GM23338 (cell line): ENCODE measurements around the gene TMEM163. TPM values are rescaled to one million over a fixed set of nuclear protein-coding genes. Genes with fewer than 3 reads are reported as not detected.

Experiments
- ATAC-seq: fragments of 200-7000 bp; cut with Tn5 transposase; 3 replicates; pipeline ENCODE4 v1.9.1; 2020
- DNase-seq: peaks from one replicate; pipeline ENCODE4 v3.0.0-alpha.2; 2015; ENCODE audit warnings: low spot score
- H2AFZ ChIP-seq: fragments of 200-600 bp; sonication (generic); 2 replicates; pipeline ENCODE4 v1.8.0; 2016; ENCODE audit warnings: antibody characterized with exemption, mild to moderate bottlenecking, moderate library complexity
- H3F3A ChIP-seq: fragments of 200-600 bp; sonication (generic); replicated peaks from 2 replicates; pipeline ENCODE4 v1.8.0; 2017; ENCODE audit warnings: antibody characterized with exemption, mixed run types, low read depth
- H3K27ac ChIP-seq: fragments of 200-600 bp; sonication (generic); 2 replicates; pipeline ENCODE4 v1.6.1; 2016; ENCODE audit warnings: low read depth
- H3K27me3 ChIP-seq: fragments of 200-600 bp; sonication (generic); 2 replicates; pipeline ENCODE4 v1.8.0; 2016; ENCODE audit warnings: mild to moderate bottlenecking, mixed run types, moderate library complexity; ENCODE audit not compliant: insufficient read depth
- H3K36me3 ChIP-seq: fragments of 200-600 bp; sonication (generic); 2 replicates; pipeline ENCODE4 v1.8.0; 2016; ENCODE audit warnings: mild to moderate bottlenecking; ENCODE audit not compliant: insufficient read depth
- H3K4me1 ChIP-seq: fragments of 200-600 bp; sonication (generic); 2 replicates; pipeline ENCODE4 v1.8.0; 2016; ENCODE audit warnings: mild to moderate bottlenecking, moderate library complexity; ENCODE audit not compliant: insufficient read depth
- H3K4me2 ChIP-seq: fragments of 200-600 bp; sonication (generic); 2 replicates; pipeline ENCODE4 v1.7.1; 2017; ENCODE audit warnings: mixed run types
- H3K4me3 ChIP-seq: fragments of 200-600 bp; sonication (generic); 2 replicates; pipeline ENCODE4 v1.6.1; 2016; ENCODE audit warnings: mixed run types
- H3K79me2 ChIP-seq: fragments of 200-600 bp; sonication (generic); replicated peaks from 2 replicates; pipeline ENCODE4 v1.8.0; 2017; ENCODE audit warnings: mild to moderate bottlenecking; ENCODE audit not compliant: insufficient read depth
- H3K9me2 ChIP-seq: fragments of 200-600 bp; sonication (generic); 2 replicates; pipeline ENCODE4 v1.8.0; 2017; ENCODE audit not compliant: insufficient read depth
- H4K20me1 ChIP-seq: fragments of 200-600 bp; sonication (generic); replicated peaks from 2 replicates; pipeline ENCODE4 v1.8.0; 2017; ENCODE audit warnings: mild to moderate bottlenecking; ENCODE audit not compliant: insufficient read depth
- H3K27ac Mint-ChIP-seq: 2 replicates; pipeline ENCODE4 v1.8.0; 2020; ENCODE audit warnings: inconsistent platforms, mild to moderate bottlenecking, moderate library complexity, mixed read lengths
- H3K27me3 Mint-ChIP-seq: 3 replicates; pipeline ENCODE4 v1.8.0; 2022; ENCODE audit warnings: low read depth, mild to moderate bottlenecking, moderate library complexity, mixed read lengths, inconsistent platforms; ENCODE audit not compliant: insufficient read depth, poor library complexity
- H3K36me3 Mint-ChIP-seq: 3 replicates; pipeline ENCODE4 v1.8.0; 2021; ENCODE audit warnings: low read depth, mild to moderate bottlenecking, inconsistent platforms, moderate library complexity, mixed read lengths
- H3K4me1 Mint-ChIP-seq: 3 replicates; pipeline ENCODE4 v1.8.0; 2020; ENCODE audit warnings: mild to moderate bottlenecking, inconsistent platforms, mixed read lengths
- H3K4me3 Mint-ChIP-seq: 3 replicates; pipeline ENCODE4 v1.8.0; 2021; ENCODE audit warnings: moderate library complexity, mild to moderate bottlenecking, inconsistent platforms, mixed read lengths
- H3K9me3 Mint-ChIP-seq: 3 replicates; pipeline ENCODE4 v1.8.0; 2020; ENCODE audit warnings: moderate library complexity, mild to moderate bottlenecking, inconsistent platforms, mixed read lengths
- CTCF ChIP-seq, 2 experiments: fragments of 200-600 bp in 1 of 2; sonication (generic) in 1 of 2; conservative IDR thresholded peaks; 2 replicates each; pipeline versions ENCODE4 v1.5.1 to v1.6.1; 2016 to 2017; ENCODE audit warnings: antibody characterized with exemption in 2 of 2, low read depth in 2 of 2, mild to moderate bottlenecking in 2 of 2, moderate library complexity in 1 of 2
- ETS1 ChIP-seq: IDR thresholded peaks from 2 replicates; pipeline ENCODE4 v1.6.1; 2016; ENCODE audit warnings: antibody characterized with exemption
- EZH2 ChIP-seq: fragments of 200-600 bp; sonication (generic); IDR thresholded peaks from one replicate; pipeline ENCODE4 v1.8.0; 2017; ENCODE audit warnings: antibody characterized with exemption, mild to moderate bottlenecking, low read depth; ENCODE audit not compliant: unreplicated experiment
- EZH2phosphoT487 ChIP-seq: fragments of 200-600 bp; sonication (generic); IDR thresholded peaks from one replicate; pipeline ENCODE4 v1.8.1; 2018; ENCODE audit warnings: antibody characterized with exemption; ENCODE audit not compliant: unreplicated experiment
- JUNB ChIP-seq: IDR thresholded peaks from one replicate; pipeline ENCODE4 v1.6.1; 2016; ENCODE audit warnings: antibody characterized with exemption; ENCODE audit not compliant: unreplicated experiment
- NANOG ChIP-seq: IDR thresholded peaks from 2 replicates; pipeline ENCODE4 v1.6.1; 2016; ENCODE audit warnings: antibody characterized with exemption, borderline replicate concordance
- POLR2AphosphoS5 ChIP-seq: IDR thresholded peaks from 2 replicates; pipeline ENCODE4 v1.6.1; 2016; ENCODE audit warnings: antibody characterized with exemption, low read depth
- ZNF114 ChIP-seq: fragments of 250-450 bp; sonication (Bioruptor Pico); IDR thresholded peaks from 2 replicates; pipeline ENCODE4 v1.5.0; 2020; ENCODE audit warnings: mild to moderate bottlenecking, moderate library complexity
- ZNF331 ChIP-seq: fragments of 250-450 bp; sonication (Bioruptor Pico); IDR thresholded peaks from 2 replicates; pipeline ENCODE4 v1.5.0; 2020; ENCODE audit warnings: low read depth, mild to moderate bottlenecking, moderate library complexity
- ZNF462 ChIP-seq: fragments of 250-450 bp; sonication (Bioruptor Pico); IDR thresholded peaks from 2 replicates; pipeline ENCODE4 v1.5.0; 2020; ENCODE audit warnings: mild to moderate bottlenecking, moderate library complexity
- polyA plus RNA-seq: library from polyadenylated mRNA; unstranded; fragments of >200 nt; fragmentation: Nextera tagmentation; extraction: Ambion mirVana; gene quantifications from 2 replicates; pipeline ENCODE4 v1.2.1, GENCODE V29; 2016
- total RNA-seq: library from RNA; depleted of rRNA; stranded (reverse); fragments of >200 nt; shearing (Covaris generic); gene quantifications from 2 replicates; pipeline ENCODE4 v1.2.3, GENCODE V29; 2014

Gene TMEM163
- total and polyA plus RNA-seq, 2 experiments from 2014 or later, result 1.1 to 1.8 TPM

GRCh38 chr2:134573085-134573370 lies 145.8 kb downstream of the TMEM163 start:
- Histone ChIP-seq H3K4me1 (no peaks in the 10 kb centered on the region; the same call in 1 of the 2 replicates), H2AFZ (no peak overlapping the region), H3K27me3 (no peaks in the 10 kb centered on the region), H3F3A (no peaks in the 10 kb centered on the region), H3K9me2 (peaks cover 2% of the 10 kb centered on the region; the same call in 1 of the 2 replicates), H3K79me2 (no peaks in the 10 kb centered on the region), H3K4me2 (no peak overlapping the region), H3K4me3 (no peak overlapping the region), H4K20me1 (no peaks in the 10 kb centered on the region), H3K36me3 (no peaks in the 10 kb centered on the region), H3K27ac (no peak overlapping the region)
- Mint-ChIP-seq H3K36me3 (no peaks in the 10 kb centered on the region), H3K4me3 (no peak overlapping the region), H3K9me3 (no peaks in the 10 kb centered on the region), H3K27me3 (no peaks in the 10 kb centered on the region), H3K4me1 (peaks cover 19% of the 10 kb centered on the region), H3K27ac (no peak overlapping the region)
- DNase-seq (no peak), ATAC-seq (no peak)
- no peak for TF ChIP-seq ZNF331
- TF ChIP-seq ZNF462 (CRISPR knock-in tag), result no peak
- no peak for TF ChIP-seq ZNF114
- no peak for TF ChIP-seq POLR2AphosphoS5
- no peak for TF ChIP-seq EZH2phosphoT487
- no peak for TF ChIP-seq JUNB
- no peak for TF ChIP-seq CTCF (conservative IDR thresholded peaks at IDR 0.05; ENCODE audit: low read depth in 2 of 2)
- TF ChIP-seq NANOG, result no peak
- TF ChIP-seq ETS1, result no peak
- TF ChIP-seq EZH2, result no peak
